Neural cell (in vitro differentiated cells): ENCODE results near the gene PRICKLE2. TPM values are rescaled to one million over a fixed set of nuclear protein-coding genes. Genes with fewer than 3 reads are reported as not detected.

Experiments
- H2AFZ ChIP-seq: fragments of 200-600, 300-800 bp; sonication (generic), shearing (Covaris generic); 2 replicates; pipeline ENCODE4 v1.6.0; 2014; ENCODE audit warnings: low read depth, mild to moderate bottlenecking, antibody characterized with exemption, low read length, moderate library complexity
- H3F3A ChIP-seq: fragments of 200-600 bp; shearing (Covaris generic); 2 replicates; pipeline ENCODE4 v1.6.1; 2016; ENCODE audit warnings: mild to moderate bottlenecking, moderate library complexity, mixed read lengths, antibody characterized with exemption, low read length; ENCODE audit not compliant: insufficient read depth, poor library complexity, severe bottlenecking
- H3K27ac ChIP-seq: fragments of 200-600, 300-800 bp; sonication (generic), shearing (Covaris generic); 2 replicates; pipeline ENCODE4 v1.5.1; 2014; ENCODE audit warnings: mild to moderate bottlenecking, low read length, moderate library complexity
- H3K27me3 ChIP-seq: fragments of 300-800, 200-600 bp; sonication (generic), shearing (Covaris generic); 2 replicates; pipeline ENCODE4 v1.6.0; 2014; ENCODE audit warnings: mild to moderate bottlenecking, low read depth, low read length, moderate library complexity; ENCODE audit not compliant: insufficient read depth
- H3K36me3 ChIP-seq: fragments of 300-800, 200-600 bp; sonication (generic), shearing (Covaris generic); 2 replicates; pipeline ENCODE4 v1.5.1; 2014; ENCODE audit warnings: mild to moderate bottlenecking, antibody characterized with exemption, low read length, moderate library complexity; ENCODE audit not compliant: insufficient read depth
- H3K4me2 ChIP-seq: fragments of 300-800, 200-600 bp; sonication (generic), shearing (Covaris generic); 2 replicates; pipeline ENCODE4 v1.6.0; 2014; ENCODE audit warnings: mild to moderate bottlenecking, low read length
- H3K4me3 ChIP-seq: fragments of 300-800, 200-600 bp; sonication (generic), shearing (Covaris generic); 2 replicates; pipeline ENCODE4 v1.5.1; 2014; ENCODE audit warnings: mild to moderate bottlenecking, low read length, moderate library complexity
- H3K79me2 ChIP-seq: fragments of 200-600 bp; shearing (Covaris generic); replicated peaks from 2 replicates; pipeline ENCODE4 v1.6.0; 2014; ENCODE audit warnings: mild to moderate bottlenecking, low read length, moderate library complexity; ENCODE audit not compliant: insufficient read depth
- H3K9ac ChIP-seq: fragments of 300-800, 200-600 bp; sonication (generic), shearing (Covaris generic); 2 replicates; pipeline ENCODE4 v1.6.1; 2016; ENCODE audit warnings: mild to moderate bottlenecking, low read length, mixed read lengths
- H3K9me2 ChIP-seq: fragments of 200-600 bp; shearing (Covaris generic); 2 replicates; pipeline ENCODE4 v1.6.1; 2016; ENCODE audit warnings: mild to moderate bottlenecking, low read length, mixed read lengths; ENCODE audit not compliant: insufficient read depth
- H3K9me3 ChIP-seq: fragments of 200-600, 300-800 bp; sonication (generic), shearing (Covaris generic); 2 replicates; pipeline ENCODE4 v1.6.1; 2016; ENCODE audit warnings: mild to moderate bottlenecking, mixed run types, low read length, moderate library complexity, mixed read lengths
- H4K20me1 ChIP-seq: fragments of 200-600 bp; shearing (Covaris generic); 2 replicates; pipeline ENCODE4 v1.6.1; 2016; ENCODE audit warnings: mild to moderate bottlenecking, mixed run types; ENCODE audit not compliant: insufficient read depth
- EP300 ChIP-seq: fragments of 450-650 bp; conservative IDR thresholded peaks from 2 replicates; pipeline ENCODE4 v1.6.1; 2014; ENCODE audit warnings: antibody characterized with exemption, mild to moderate bottlenecking, moderate library complexity; ENCODE audit not compliant: poor library complexity, severe bottlenecking
- EZH2 ChIP-seq: fragments of 200-600, 300-800 bp; shearing (Covaris generic), sonication (generic); IDR thresholded peaks from 2 replicates; pipeline ENCODE4 v1.6.1; 2014; ENCODE audit warnings: antibody characterized with exemption, low read length, borderline replicate concordance, mild to moderate bottlenecking; ENCODE audit not compliant: insufficient read depth, poor library complexity, severe bottlenecking
- MXI1 ChIP-seq: fragments of 450-650 bp; conservative IDR thresholded peaks from 2 replicates; pipeline ENCODE4 v1.6.1; 2014; ENCODE audit warnings: antibody characterized with exemption, mild to moderate bottlenecking; ENCODE audit not compliant: poor library complexity, severe bottlenecking
- POLR2AphosphoS5 ChIP-seq: IDR thresholded peaks from 2 replicates; pipeline ENCODE4 v1.6.1; 2012
- RAD21 ChIP-seq: fragments of 450-650 bp; conservative IDR thresholded peaks from 2 replicates; pipeline ENCODE4 v1.6.1; 2014; ENCODE audit warnings: antibody characterized with exemption, mild to moderate bottlenecking, moderate library complexity
- SMC3 ChIP-seq: fragments of 450-650 bp; conservative IDR thresholded peaks from 2 replicates; pipeline ENCODE4 v1.6.1; 2014; ENCODE audit warnings: antibody characterized with exemption, mild to moderate bottlenecking, moderate library complexity; ENCODE audit not compliant: poor library complexity
- TAF1 ChIP-seq: IDR thresholded peaks from 2 replicates; pipeline ENCODE4 v1.6.1; 2012; ENCODE audit warnings: low read depth
- polyA plus RNA-seq: library from polyadenylated mRNA; depleted of rRNA; stranded (reverse); fragments of >200 nt; gene quantifications from 2 replicates; pipeline ENCODE4 v1.2.3, GENCODE V29; 2014
- TF ChIP-seq, protein P1 (sequence below): IDR thresholded peaks from 2 replicates; pipeline ENCODE4 v1.6.1; 2012; ENCODE audit warnings: borderline replicate concordance
- TF ChIP-seq, protein P2 (sequence below): fragments of 450-650 bp; IDR thresholded peaks from 2 replicates; pipeline ENCODE4 v1.5.1; 2014; ENCODE audit warnings: antibody characterized with exemption, mild to moderate bottlenecking, moderate library complexity; ENCODE audit not compliant: poor library complexity, severe bottlenecking

PRICKLE2 gene
- polyA plus RNA-seq, 1 donor from 2014 or later: 8.7 TPM

DNA sequence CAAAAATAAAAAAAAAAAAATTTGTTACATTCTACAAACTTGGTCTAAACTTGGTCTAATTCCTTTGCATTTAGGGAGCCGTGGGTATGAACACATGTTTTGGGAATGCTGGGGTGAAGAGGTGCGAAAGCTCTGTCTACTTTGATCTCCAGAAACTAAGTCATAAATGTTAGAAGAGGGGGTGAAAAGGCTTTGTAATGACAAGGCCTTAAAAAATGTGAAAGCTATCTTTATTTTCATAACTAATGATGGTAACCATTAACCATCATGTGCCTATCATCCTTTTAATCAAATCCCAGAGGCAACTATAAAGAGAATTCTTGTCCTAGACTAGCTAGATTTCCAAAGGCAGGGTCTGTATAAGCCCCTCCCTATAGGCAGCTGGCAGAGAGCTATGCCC is 60.9 kb downstream of the PRICKLE2 start:
- Histone ChIP-seq H3K79me2 (no peaks in the 10 kb centered on the region), H3K4me2 (no peak overlapping the region), H3K9ac (no peak overlapping the region), H3F3A (no peaks in the 10 kb centered on the region), H3K36me3 (no peaks in the 10 kb centered on the region), H3K27ac (no peak overlapping the region), H3K27me3 (no peaks in the 10 kb centered on the region), H3K9me3 (no peaks in the 10 kb centered on the region), H2AFZ (no peak overlapping the region), H3K9me2 (no peaks in the 10 kb centered on the region), H3K4me3 (no peak overlapping the region), H4K20me1 (no peaks in the 10 kb centered on the region)
- TF ChIP-seq, protein P1, sequence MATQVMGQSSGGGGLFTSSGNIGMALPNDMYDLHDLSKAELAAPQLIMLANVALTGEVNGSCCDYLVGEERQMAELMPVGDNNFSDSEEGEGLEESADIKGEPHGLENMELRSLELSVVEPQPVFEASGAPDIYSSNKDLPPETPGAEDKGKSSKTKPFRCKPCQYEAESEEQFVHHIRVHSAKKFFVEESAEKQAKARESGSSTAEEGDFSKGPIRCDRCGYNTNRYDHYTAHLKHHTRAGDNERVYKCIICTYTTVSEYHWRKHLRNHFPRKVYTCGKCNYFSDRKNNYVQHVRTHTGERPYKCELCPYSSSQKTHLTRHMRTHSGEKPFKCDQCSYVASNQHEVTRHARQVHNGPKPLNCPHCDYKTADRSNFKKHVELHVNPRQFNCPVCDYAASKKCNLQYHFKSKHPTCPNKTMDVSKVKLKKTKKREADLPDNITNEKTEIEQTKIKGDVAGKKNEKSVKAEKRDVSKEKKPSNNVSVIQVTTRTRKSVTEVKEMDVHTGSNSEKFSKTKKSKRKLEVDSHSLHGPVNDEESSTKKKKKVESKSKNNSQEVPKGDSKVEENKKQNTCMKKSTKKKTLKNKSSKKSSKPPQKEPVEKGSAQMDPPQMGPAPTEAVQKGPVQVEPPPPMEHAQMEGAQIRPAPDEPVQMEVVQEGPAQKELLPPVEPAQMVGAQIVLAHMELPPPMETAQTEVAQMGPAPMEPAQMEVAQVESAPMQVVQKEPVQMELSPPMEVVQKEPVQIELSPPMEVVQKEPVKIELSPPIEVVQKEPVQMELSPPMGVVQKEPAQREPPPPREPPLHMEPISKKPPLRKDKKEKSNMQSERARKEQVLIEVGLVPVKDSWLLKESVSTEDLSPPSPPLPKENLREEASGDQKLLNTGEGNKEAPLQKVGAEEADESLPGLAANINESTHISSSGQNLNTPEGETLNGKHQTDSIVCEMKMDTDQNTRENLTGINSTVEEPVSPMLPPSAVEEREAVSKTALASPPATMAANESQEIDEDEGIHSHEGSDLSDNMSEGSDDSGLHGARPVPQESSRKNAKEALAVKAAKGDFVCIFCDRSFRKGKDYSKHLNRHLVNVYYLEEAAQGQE: no peak
- TF ChIP-seq SMC3: no peak
- TF ChIP-seq, protein P2, sequence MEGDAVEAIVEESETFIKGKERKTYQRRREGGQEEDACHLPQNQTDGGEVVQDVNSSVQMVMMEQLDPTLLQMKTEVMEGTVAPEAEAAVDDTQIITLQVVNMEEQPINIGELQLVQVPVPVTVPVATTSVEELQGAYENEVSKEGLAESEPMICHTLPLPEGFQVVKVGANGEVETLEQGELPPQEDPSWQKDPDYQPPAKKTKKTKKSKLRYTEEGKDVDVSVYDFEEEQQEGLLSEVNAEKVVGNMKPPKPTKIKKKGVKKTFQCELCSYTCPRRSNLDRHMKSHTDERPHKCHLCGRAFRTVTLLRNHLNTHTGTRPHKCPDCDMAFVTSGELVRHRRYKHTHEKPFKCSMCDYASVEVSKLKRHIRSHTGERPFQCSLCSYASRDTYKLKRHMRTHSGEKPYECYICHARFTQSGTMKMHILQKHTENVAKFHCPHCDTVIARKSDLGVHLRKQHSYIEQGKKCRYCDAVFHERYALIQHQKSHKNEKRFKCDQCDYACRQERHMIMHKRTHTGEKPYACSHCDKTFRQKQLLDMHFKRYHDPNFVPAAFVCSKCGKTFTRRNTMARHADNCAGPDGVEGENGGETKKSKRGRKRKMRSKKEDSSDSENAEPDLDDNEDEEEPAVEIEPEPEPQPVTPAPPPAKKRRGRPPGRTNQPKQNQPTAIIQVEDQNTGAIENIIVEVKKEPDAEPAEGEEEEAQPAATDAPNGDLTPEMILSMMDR: no peak
- no peak for TF ChIP-seq POLR2AphosphoS5
- no peak for TF ChIP-seq EP300
- no peak for TF ChIP-seq TAF1
- TF ChIP-seq MXI1: no peak
- no peak for TF ChIP-seq RAD21
- no peak for TF ChIP-seq EZH2

DNA sequence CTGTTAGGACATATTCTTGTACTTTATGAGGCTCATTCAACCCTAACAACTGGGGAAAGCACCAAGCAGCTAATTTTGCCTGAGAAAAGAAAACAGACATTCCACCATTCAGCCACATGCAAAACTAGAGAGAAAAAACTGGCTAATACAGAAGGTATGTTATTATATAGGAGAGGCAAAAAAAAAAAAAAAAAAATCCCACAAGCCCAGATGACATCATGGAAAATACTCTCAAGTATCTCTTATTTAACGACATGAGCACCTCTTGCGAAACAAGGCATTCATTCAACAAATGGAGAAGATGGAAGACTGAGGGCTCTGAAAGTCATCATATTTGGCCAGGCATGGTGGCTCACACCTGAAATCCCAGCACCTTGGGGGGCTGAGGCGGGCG is 61.5 kb downstream of the PRICKLE2 start:
- no peaks in the 10 kb centered on the region for H3K9me3 ChIP-seq
- no peak overlapping the region for H3K4me2 ChIP-seq
- no peak overlapping the region for H3K27ac ChIP-seq
- H3K27me3 ChIP-seq: no peaks in the 10 kb centered on the region
- no peak for TF ChIP-seq RAD21
- TF ChIP-seq SMC3: no peak
- TF ChIP-seq, protein P1: no peak
- no peak for TF ChIP-seq EZH2
- no peak for TF ChIP-seq EP300
- TF ChIP-seq, protein P2: no peak
- TF ChIP-seq MXI1: no peak
- TF ChIP-seq POLR2AphosphoS5: no peak
- no peak overlapping the region for H3K9ac ChIP-seq
- no peaks in the 10 kb centered on the region for H4K20me1 ChIP-seq
- H2AFZ ChIP-seq: no peak overlapping the region
- no peaks in the 10 kb centered on the region for H3K79me2 ChIP-seq
- H3K36me3 ChIP-seq: no peaks in the 10 kb centered on the region
- H3K9me2 ChIP-seq: no peaks in the 10 kb centered on the region
- no peaks in the 10 kb centered on the region for H3F3A ChIP-seq
- H3K4me3 ChIP-seq: no peak overlapping the region
